GM18858 (cell line): Measurements from ENCODE around the gene USP32.
"Not testable (repeated sequence)": the region's sequence is repeated elsewhere in the genome, so short reads cannot be mapped to it uniquely, and the experiment has no call there.

Source experiments
- ATAC-seq: cut with Tn5 transposase; IDR thresholded peaks from one replicate; pipeline ENCODE4 v1.9.1; 2021; ENCODE audit not compliant: unreplicated experiment

USP32 gene

GRCh38 chr17:60247836-60248461 lies 144.0 kb downstream of the USP32 start:
- ATAC-seq = no peak

GRCh38 chr17:60244656-60245055 lies 147.3 kb downstream of the USP32 start:
- ATAC-seq = no peak

GRCh38 chr17:60240290-60240689 lies 151.6 kb downstream of the USP32 start:
- no peak for ATAC-seq

DNA sequence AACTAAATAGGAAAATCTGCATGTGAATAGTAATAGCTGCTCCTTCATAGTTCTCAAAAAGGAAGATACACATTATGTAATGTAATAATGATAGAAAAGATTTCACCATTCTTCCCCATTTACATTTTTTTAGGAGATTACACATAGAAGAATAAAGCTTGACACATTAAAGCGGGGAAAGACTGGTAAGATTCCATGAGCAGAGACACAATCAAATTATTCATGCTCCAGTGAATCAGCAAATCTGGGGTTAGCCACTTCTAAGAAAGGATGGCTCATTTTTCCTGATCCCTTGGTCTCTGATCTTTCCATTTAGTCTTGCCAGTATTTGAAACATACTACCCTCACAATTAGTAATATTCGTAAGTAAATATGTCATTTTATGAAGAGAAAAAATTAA lies 160.2 kb downstream of the USP32 start:
- ATAC-seq = no peak

GRCh38 chr17:60231234-60231633 lies 160.7 kb downstream of the USP32 start:
- ATAC-seq = no peak

DNA sequence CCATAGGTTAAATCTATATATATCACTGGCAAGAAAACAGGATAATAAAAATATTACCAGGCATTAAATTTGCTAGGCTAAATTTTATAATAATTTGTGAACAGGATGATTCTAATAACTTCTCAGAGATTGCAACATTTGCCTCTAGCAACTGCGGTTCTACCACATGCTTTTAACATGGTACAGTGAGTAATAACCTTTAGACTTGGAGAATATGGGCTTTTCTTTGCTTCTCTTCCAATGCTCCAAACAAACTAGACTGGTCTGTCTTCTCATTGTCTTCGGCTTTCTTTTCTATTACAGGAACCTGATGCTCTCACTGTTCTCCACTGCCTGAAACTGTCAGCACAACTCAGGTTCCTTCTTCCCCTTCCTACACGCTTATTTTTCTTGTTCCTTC lies 161.6 kb downstream of the USP32 start:
- no peak for ATAC-seq

- no peak for ATAC-seq
Observed at GRCh38 chr17:60229188-60229802, 162.6 kb downstream of the USP32 start.

DNA sequence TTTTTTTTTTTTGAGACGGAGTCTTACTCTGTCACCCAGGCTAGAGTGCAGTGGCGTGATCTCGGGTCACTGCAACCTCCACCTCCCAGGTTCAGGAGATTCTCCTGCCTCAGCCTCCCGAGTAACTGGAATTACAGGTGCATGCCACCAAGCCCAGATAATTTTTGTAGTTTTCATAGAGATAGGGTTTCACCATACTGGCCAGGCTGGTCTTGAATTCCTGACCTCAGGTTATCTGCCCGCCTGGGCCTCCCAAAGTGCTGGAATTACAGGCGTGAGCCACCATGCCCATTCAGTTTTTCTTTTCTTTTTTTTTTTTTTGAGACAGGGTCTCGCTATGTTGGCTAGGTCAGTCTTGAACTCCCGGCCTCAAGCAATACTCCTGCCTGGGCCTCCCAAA lies 164.7 kb downstream of the USP32 start:
- not testable (repeated sequence) for ATAC-seq

GRCh38 chr17:60224064-60224463 lies 167.9 kb downstream of the USP32 start:
- ATAC-seq = no peak

DNA sequence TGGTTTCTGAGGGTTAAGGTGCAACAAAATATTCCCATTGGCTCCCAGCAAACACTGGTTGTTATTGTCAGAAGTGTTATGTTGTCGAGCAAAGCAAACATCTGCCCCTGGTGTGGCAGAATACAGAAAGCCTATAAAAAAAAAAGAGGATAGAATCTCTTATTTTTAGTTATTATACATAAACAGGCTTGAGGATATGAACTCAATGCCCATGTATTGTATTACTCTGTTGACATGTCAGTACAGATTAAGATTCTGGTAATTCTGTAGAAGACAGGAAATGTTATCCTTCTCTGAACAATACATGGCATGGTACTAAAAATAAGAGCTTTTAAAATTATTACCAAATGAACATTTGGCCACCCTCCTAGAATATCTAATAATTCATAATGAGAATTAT lies 168.5 kb downstream of the USP32 start:
- no peak for ATAC-seq

GRCh38 chr17:60218774-60219173 lies 173.2 kb downstream of the USP32 start:
- not testable (repeated sequence) for ATAC-seq

- ATAC-seq = not testable (repeated sequence)
Observed at GRCh38 chr17:60215895-60216294, 176.0 kb downstream of the USP32 start.

DNA sequence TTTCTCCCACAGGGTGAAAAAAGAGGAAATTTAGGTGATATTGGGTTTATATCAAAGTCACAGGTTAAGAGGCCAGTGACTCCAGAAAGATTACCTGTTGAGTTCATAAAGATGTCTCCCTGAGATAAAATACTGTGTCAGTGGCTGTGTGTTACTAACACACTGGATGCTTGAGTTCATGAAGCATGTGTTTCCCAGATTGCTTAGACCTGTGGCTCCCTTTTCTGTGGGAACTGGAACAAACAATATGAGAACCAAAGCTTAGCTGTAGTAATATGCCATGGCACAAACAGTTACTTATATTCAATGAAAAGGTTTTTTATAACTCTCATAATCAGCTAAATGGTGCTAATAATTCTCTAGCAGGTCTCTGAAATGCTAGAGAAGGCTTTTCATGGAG lies 180.7 kb downstream of the USP32 start:
- not testable (repeated sequence) for ATAC-seq

- not testable (repeated sequence) for ATAC-seq
Observed at GRCh38 chr17:60208302-60208701, 183.6 kb downstream of the USP32 start.

- not testable (repeated sequence) for ATAC-seq
Observed at GRCh38 chr17:60205782-60206181, 186.2 kb downstream of the USP32 start.

DNA sequence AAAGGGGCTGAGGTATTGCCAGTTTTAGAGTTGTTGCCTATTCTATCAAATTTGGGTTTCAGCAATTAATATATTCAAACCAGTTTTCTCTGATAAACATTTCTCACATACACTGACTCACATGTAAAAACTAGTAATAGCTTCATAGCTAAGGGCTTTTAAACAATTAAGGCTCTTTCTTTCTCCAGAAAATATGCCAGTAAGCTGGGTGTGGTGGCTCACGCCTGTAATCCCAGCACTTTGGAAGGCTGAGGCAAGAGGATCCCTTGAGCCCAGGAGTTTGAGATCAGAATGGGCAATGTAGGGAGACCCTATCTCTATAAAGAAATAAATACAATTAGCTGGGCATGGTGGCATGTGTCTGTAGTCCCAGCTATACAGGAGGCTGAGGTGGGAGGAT lies 193.3 kb downstream of the USP32 start:
- ATAC-seq = not testable (repeated sequence)

GRCh38 chr17:60194141-60194540 lies 197.8 kb downstream of the USP32 start:
- ATAC-seq = not testable (repeated sequence)

- no peak for ATAC-seq
Observed at GRCh38 chr17:60193482-60193881, 198.5 kb downstream of the USP32 start.

GRCh38 chr17:60193032-60193431 lies 198.9 kb downstream of the USP32 start:
- ATAC-seq = not testable (repeated sequence)

DNA sequence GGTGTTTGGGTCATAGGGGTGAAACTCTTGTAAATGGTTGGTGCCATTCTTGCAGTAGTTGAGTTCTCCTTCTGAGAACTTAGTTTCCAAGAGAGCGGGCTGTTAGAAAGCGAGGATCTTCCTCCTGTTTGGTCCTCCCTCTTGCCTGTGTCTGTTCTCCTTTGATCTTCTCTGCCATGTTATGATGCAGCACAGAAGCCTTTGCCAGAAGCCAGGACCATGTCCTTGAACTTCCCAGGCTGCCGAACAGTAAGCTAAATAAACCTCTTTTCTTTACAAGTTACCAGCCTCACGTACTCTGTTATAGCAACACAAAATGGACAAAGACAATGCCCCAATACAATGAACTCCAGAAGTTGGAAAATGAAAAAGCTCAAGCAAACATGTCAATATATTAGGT lies 201.9 kb downstream of the USP32 start:
- ATAC-seq = not testable (repeated sequence)

DNA sequence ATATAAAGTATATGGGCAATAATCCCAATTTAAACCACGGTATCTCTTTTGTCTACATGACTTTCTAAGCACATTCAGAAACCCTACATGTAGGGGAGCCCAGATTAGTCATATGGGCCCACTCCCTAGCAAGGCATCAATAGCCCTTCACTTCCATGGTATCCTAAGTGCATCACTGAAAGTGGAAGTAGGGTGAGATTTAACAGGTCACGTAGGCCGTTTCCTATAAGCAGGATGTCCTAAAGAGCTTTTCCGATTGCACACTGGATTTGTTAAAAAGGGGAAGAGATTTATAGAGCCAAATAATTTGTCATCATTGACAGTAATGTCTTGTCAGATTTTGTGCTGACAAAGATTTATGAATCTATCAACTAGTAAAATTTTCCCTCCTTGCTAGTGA lies 203.2 kb downstream of the USP32 start:
- ATAC-seq = no peak

GRCh38 chr17:60186846-60187745 lies 204.8 kb downstream of the USP32 start:
- ATAC-seq = not testable (repeated sequence)
